ENCODE measurements around the gene ETAA1. TPM values are rescaled to one million over a fixed set of nuclear protein-coding genes. Genes with fewer than 3 reads are reported as not detected.

Gene ETAA1
- total RNA-seq, 1 experiment from 2014 or later: 12.4 TPM

DNA sequence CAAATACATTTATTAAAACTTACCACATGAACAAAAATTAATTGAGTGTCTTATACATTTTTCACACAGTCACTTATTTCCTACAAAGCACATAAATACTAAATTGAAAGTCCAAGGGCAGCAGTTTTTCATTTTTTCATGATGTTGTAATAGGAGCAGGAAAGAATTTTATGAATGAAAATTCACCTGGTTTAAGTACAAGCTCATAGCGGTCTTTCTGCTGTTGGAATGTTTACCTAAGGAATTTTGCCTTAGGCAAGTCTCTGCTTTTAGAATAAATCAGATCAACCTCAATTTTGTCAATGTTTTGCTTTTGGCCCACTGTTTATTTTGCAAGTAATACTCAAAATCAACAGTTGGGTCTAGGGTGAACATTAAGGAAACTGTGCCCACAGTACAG lies 40.0 kb downstream of the ETAA1 start:
- no peak overlapping the region for H3K27ac Mint-ChIP-seq (ENCODE audit: unreplicated experiment)
- CTCF ChIA-PET: no interaction called here
- TF ChIP-seq, protein P1, sequence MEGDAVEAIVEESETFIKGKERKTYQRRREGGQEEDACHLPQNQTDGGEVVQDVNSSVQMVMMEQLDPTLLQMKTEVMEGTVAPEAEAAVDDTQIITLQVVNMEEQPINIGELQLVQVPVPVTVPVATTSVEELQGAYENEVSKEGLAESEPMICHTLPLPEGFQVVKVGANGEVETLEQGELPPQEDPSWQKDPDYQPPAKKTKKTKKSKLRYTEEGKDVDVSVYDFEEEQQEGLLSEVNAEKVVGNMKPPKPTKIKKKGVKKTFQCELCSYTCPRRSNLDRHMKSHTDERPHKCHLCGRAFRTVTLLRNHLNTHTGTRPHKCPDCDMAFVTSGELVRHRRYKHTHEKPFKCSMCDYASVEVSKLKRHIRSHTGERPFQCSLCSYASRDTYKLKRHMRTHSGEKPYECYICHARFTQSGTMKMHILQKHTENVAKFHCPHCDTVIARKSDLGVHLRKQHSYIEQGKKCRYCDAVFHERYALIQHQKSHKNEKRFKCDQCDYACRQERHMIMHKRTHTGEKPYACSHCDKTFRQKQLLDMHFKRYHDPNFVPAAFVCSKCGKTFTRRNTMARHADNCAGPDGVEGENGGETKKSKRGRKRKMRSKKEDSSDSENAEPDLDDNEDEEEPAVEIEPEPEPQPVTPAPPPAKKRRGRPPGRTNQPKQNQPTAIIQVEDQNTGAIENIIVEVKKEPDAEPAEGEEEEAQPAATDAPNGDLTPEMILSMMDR (IDR thresholded peaks at IDR 0.05; ENCODE audit: insufficient read depth in 1 of 2, low read depth in 1 of 2, low read length in 1 of 2, severe bottlenecking in 1 of 2, unreplicated experiment in 1 of 2): no peak
- peaks cover 9% of the 10 kb centered on the region for H3K4me1 Mint-ChIP-seq (ENCODE audit: low read depth, unreplicated experiment)
- H3K36me3 Mint-ChIP-seq (ENCODE audit: insufficient read depth, unreplicated experiment): no peaks in the 10 kb centered on the region
- Histone ChIP-seq H3K36me3 (ENCODE audit: control insufficient read depth, insufficient read depth, low read length) (no peaks in the 10 kb centered on the region), H3K4me3 (ENCODE audit: low read depth, low read length) (no peak overlapping the region), H3K4me1 (peaks cover 17% of the 10 kb centered on the region), H3K9me3 (no peaks in the 10 kb centered on the region), H3K27me3 (replicated peaks; ENCODE audit: control insufficient read depth, insufficient read depth, low read length) (no peaks in the 10 kb centered on the region)
- POLR2A ChIA-PET: no interaction called here
- intact Hi-C loops (cut with micrococcal nuclease; ENCODE audit: unreplicated experiment): no loop called here
- BruUV-seq (replicated peaks): no TSS peak
- no peak for DNase-seq
- no peak overlapping the region for H3K4me3 Mint-ChIP-seq (ENCODE audit: unreplicated experiment)
- H3K9me3 Mint-ChIP-seq (ENCODE audit: unreplicated experiment): peaks cover 12% of the 10 kb centered on the region
- H3K27me3 Mint-ChIP-seq (ENCODE audit: insufficient read depth, unreplicated experiment): peaks cover 8% of the 10 kb centered on the region

DNA sequence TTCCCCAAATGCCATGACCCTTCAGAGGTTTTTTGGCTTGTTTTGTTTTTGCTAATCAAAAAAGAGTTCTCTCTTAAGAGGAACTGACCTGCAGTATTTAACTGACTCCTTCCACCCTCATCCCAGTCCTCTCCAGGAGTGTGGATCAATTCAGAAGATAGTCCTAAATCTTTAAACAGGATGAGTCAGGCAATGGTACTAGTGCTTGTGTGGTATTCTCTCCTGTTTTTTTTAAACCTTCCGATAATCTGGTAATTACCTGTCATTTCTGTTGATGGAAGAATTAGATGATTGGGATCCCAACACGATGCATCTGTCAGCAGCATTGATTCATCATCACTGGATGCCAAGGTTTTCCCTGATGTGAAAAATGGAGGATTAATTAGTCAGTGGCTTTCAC lies 41.2 kb downstream of the ETAA1 start:
- Mint-ChIP-seq H3K36me3 (ENCODE audit: insufficient read depth, unreplicated experiment) (no peaks in the 10 kb centered on the region), H3K27ac (ENCODE audit: unreplicated experiment) (no peak overlapping the region), H3K27me3 (ENCODE audit: insufficient read depth, unreplicated experiment) (peaks cover 3% of the 10 kb centered on the region), H3K9me3 (ENCODE audit: unreplicated experiment) (peaks cover under 1% of the 10 kb centered on the region), H3K4me1 (ENCODE audit: low read depth, unreplicated experiment) (peaks cover 9% of the 10 kb centered on the region), H3K4me3 (ENCODE audit: unreplicated experiment) (no peak overlapping the region)
- Histone ChIP-seq H3K4me3 (ENCODE audit: low read depth, low read length) (no peak overlapping the region), H3K27me3 (replicated peaks; ENCODE audit: control insufficient read depth, insufficient read depth, low read length) (no peaks in the 10 kb centered on the region), H3K36me3 (ENCODE audit: control insufficient read depth, insufficient read depth, low read length) (no peaks in the 10 kb centered on the region), H3K4me1 (peaks cover 17% of the 10 kb centered on the region), H3K9me3 (no peaks in the 10 kb centered on the region)
- intact Hi-C loops (cut with micrococcal nuclease; ENCODE audit: unreplicated experiment): no loop called here
- ChIA-PET CTCF (no interaction called here), POLR2A (no interaction called here)
- TF ChIP-seq, protein P1 (IDR thresholded peaks at IDR 0.05; ENCODE audit: insufficient read depth in 1 of 2, low read depth in 1 of 2, low read length in 1 of 2, severe bottlenecking in 1 of 2, unreplicated experiment in 1 of 2): no peak
- BruUV-seq (replicated peaks): no TSS peak
- DNase-seq: no peak

DNA sequence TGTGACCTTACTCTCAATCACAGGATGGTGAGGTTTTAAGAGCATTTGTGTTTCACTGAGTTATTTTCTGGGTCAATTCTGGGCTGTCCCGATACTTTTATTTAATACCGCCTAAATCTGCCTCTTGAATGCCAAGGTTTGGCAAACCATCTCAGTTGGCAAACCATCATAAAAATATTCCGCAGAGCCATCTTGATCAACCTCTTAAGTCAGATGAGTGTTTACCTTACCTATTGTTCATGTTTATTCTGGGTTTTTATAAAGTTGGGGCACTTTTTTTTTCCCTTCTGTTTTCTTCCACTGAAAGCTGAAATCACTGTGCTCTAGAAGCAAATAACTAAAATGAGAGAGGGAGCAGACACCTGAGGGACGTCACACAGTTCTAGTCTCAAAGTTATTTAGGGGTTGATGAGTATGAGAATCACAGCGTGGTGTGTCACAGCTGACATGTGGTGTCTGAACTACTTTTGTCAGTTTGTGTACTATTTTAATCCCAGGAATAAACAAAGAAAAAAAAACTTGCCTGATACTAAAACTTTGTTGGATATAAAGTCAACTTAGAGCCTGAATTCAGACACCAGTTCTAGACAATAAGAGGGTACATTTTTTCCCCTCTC lies 48.6 kb downstream of the ETAA1 start:
- Mint-ChIP-seq H3K4me3 (ENCODE audit: unreplicated experiment) (no peak overlapping the region), H3K4me1 (ENCODE audit: low read depth, unreplicated experiment) (peaks cover 14% of the 10 kb centered on the region), H3K27me3 (ENCODE audit: insufficient read depth, unreplicated experiment) (peaks cover under 1% of the 10 kb centered on the region), H3K27ac (ENCODE audit: unreplicated experiment) (no peak overlapping the region), H3K9me3 (ENCODE audit: unreplicated experiment) (no peaks in the 10 kb centered on the region), H3K36me3 (ENCODE audit: insufficient read depth, unreplicated experiment) (no peaks in the 10 kb centered on the region)
- Histone ChIP-seq H3K27me3 (replicated peaks; ENCODE audit: control insufficient read depth, insufficient read depth, low read length) (no peaks in the 10 kb centered on the region), H3K36me3 (ENCODE audit: control insufficient read depth, insufficient read depth, low read length) (no peaks in the 10 kb centered on the region), H3K9me3 (no peaks in the 10 kb centered on the region), H3K4me3 (ENCODE audit: low read depth, low read length) (no peak overlapping the region), H3K4me1 (peaks cover 6% of the 10 kb centered on the region; the same call in 1 of the 2 replicates)
- no TSS peak for BruUV-seq (replicated peaks)
- ChIA-PET POLR2A (no interaction called here), CTCF (no interaction called here)
- TF ChIP-seq, protein P1 (IDR thresholded peaks at IDR 0.05; ENCODE audit: insufficient read depth in 1 of 2, low read depth in 1 of 2, low read length in 1 of 2, severe bottlenecking in 1 of 2, unreplicated experiment in 1 of 2): no peak
- DNase-seq: no peak
- intact Hi-C loops (cut with micrococcal nuclease; ENCODE audit: unreplicated experiment): no loop called here

Measured in Caco-2 (cell line).